ENCODE data around the gene HTR1D. TPM values are rescaled to one million over a fixed set of nuclear protein-coding genes. Genes with fewer than 3 reads are reported as not detected.
"Not testable (repeated sequence)": the region's sequence is repeated elsewhere in the genome, so short reads cannot be mapped to it uniquely, and the experiment has no call there.

Gene HTR1D, protein sequence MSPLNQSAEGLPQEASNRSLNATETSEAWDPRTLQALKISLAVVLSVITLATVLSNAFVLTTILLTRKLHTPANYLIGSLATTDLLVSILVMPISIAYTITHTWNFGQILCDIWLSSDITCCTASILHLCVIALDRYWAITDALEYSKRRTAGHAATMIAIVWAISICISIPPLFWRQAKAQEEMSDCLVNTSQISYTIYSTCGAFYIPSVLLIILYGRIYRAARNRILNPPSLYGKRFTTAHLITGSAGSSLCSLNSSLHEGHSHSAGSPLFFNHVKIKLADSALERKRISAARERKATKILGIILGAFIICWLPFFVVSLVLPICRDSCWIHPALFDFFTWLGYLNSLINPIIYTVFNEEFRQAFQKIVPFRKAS
- polyA plus RNA-seq (2013, experiment 1 of 2): 0.07 TPM
- polyA plus RNA-seq (2013, experiment 2 of 2): 0.07 TPM

DNA sequence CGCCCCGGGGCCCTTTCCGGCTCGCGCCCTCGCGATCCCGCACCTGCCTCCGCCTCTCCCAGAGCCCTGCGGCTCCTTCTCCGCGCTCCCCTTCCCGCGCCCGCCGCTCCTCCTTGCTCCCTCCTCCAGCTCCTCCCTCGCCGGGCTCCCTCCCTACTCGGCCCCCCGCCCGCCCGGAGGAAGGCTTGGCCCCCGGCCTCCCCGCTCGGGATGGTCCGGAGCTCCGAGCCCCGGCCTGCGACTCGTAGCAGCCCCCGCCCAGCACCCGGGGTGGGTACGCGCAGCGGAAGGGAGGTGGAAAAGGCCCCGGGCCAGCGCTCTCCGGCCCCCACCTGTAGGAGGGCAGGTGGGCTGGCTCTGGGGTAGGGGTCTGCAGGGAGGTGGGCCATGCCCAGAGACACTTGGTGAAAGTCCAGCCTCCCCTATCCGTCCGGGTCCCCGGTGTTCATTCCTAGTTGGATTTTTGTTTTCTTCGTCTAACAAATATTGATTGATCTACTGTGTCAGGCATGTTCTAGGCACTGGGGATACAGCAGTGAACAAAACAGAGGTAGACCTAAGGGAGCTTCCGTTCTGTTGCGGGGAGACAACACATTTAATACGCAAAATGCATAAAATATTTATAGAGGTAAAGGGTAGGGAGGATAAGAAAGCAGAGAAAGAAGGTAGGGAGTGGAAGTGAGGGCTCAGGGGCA lies at the start of gene HTR1D:
HTR1D (minus strand) TSS at position 82 of the 695 bp plus-strand sequence. CDS start 23,283 bp downstream, outside the sequence.
- peak within 1 kb of the TSS; percentile 49 for H3K56ac ChIP-seq (ENCODE audit: low read length)
- DNase-seq: peak; percentile 60

DNA sequence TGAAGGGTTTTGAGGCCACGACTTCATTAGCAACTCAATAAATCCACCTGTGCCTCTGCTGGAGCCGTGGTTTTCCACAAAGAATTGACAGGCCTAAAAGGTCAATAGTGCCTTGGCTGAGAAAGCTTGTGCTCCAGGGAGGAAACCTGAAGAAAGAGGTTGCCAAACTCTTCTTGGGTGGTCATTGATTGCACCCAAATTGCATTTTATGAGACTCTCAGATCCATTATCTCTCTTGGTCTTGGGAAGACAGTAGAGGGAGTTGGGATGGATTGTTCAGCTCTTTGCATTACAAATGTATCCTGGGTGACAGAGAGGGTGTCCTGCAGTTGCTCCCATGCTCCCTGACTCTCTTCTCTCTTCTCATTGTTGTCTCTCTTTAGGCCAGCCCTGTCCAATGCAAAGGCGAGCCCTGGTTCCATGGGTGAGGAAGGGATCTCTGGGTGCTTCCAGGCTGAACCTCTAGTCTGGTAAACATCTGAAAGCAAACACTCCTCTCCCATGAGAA lies 46.1 kb upstream of the HTR1D start:
- Histone ChIP-seq H4K8ac (ENCODE audit: low read depth, low read length) (no peak overlapping the region), H3K79me1 (ENCODE audit: low read length) (no peaks in the 10 kb centered on the region), H3K23ac (ENCODE audit: low read length) (peak overlapping the region; percentile 4), H3K27ac (ENCODE audit: low read depth, low read length) (no peak overlapping the region), H3K56ac (ENCODE audit: low read length) (no peak overlapping the region), H3K4me3 (ENCODE audit: low read length) (no peak overlapping the region), H2BK15ac (replicated peaks; ENCODE audit: low read depth) (no peak overlapping the region), H4K5ac (ENCODE audit: low read length) (no peak overlapping the region), H3K18ac (ENCODE audit: low read length) (no peak overlapping the region), H3K4ac (ENCODE audit: low read depth, low read length) (no peak overlapping the region), H2AK5ac (ENCODE audit: low read length) (no peak overlapping the region), H3K9ac (ENCODE audit: low read length) (no peak overlapping the region), H3K79me2 (ENCODE audit: control insufficient read depth, insufficient read depth, low read length) (no peaks in the 10 kb centered on the region), H3K4me1 (ENCODE audit: control insufficient read depth, low read depth, low read length) (no peaks in the 10 kb centered on the region), H3K4me2 (ENCODE audit: low read length) (no peak overlapping the region), H2BK5ac (ENCODE audit: low read length) (no peak overlapping the region), H2BK120ac (ENCODE audit: low read depth, low read length) (no peak overlapping the region), H3K27me3 (ENCODE audit: insufficient read depth, low read length, poor library complexity) (no peaks in the 10 kb centered on the region), H3K36me3 (ENCODE audit: control insufficient read depth, insufficient read depth, low read length) (no peaks in the 10 kb centered on the region)
- WGBS (ENCODE audit: extremely low coverage, insufficient coverage, low lambda C conversion rate): no CpG with 5 or more reads among the region's 3 CpGs
- DNase-seq: no peak

More for the DNA sequence above, at the start of gene HTR1D:
- Histone ChIP-seq H3K4me1 (ENCODE audit: control insufficient read depth, low read depth, low read length) (no peaks in the 10 kb centered on the region), H3K79me1 (ENCODE audit: low read length) (no peaks in the 10 kb centered on the region), H3K23ac (ENCODE audit: low read length) (no peak within 1 kb of the TSS), H3K36me3 (ENCODE audit: control insufficient read depth, insufficient read depth, low read length) (no peaks in the 10 kb centered on the region), H2AK5ac (ENCODE audit: low read length) (no peak within 1 kb of the TSS), H3K18ac (ENCODE audit: low read length) (peak within 1 kb of the TSS; percentile 34), H4K8ac (ENCODE audit: low read depth, low read length) (no peak within 1 kb of the TSS), H4K5ac (ENCODE audit: low read length) (no peak within 1 kb of the TSS), H3K27ac (ENCODE audit: low read depth, low read length) (no peak within 1 kb of the TSS), H3K4me2 (ENCODE audit: low read length) (peak within 1 kb of the TSS; percentile 78), H2BK120ac (ENCODE audit: low read depth, low read length) (no peak within 1 kb of the TSS), H3K4ac (ENCODE audit: low read depth, low read length) (no peak within 1 kb of the TSS), H3K9ac (ENCODE audit: low read length) (peak within 1 kb of the TSS; percentile 27), H3K79me2 (ENCODE audit: control insufficient read depth, insufficient read depth, low read length) (no peaks in the 10 kb centered on the region), H2BK5ac (ENCODE audit: low read length) (no peak within 1 kb of the TSS), H2BK15ac (replicated peaks; ENCODE audit: low read depth) (no peak within 1 kb of the TSS), H3K27me3 (ENCODE audit: insufficient read depth, low read length, poor library complexity) (peaks cover 6% of the 10 kb centered on the region), H3K4me3 (ENCODE audit: low read length) (peak within 1 kb of the TSS; percentile 45)
- WGBS (ENCODE audit: extremely low coverage, insufficient coverage, low lambda C conversion rate): no CpG with 5 or more reads among the region's 45 CpGs

DNA sequence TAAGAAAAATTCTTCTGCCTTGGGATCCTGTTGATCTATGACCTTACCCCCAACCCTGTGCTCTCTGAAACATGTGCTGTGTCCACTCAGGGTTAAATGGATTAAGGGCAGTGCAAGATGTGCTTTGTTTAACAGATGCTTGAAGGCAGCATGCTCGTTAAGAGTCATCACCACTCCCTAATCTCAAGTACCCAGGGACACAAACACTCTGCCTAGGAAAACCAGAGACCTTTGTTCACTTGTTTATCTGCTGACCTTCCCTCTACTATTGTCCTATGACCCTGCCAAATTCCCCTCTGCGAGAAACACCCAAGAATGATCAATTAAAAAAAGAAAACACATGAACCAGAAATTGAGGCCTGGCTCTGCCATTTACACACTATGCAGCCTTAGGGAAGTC lies 40.8 kb upstream of the HTR1D start:
- no CpG with 5 or more reads among the region's 2 CpGs for WGBS (ENCODE audit: extremely low coverage, insufficient coverage, low lambda C conversion rate)
- H3K4me1 ChIP-seq (ENCODE audit: control insufficient read depth, low read depth, low read length); H3K27me3 ChIP-seq (ENCODE audit: insufficient read depth, low read length, poor library complexity); H2BK120ac ChIP-seq (ENCODE audit: low read depth, low read length); H3K36me3 ChIP-seq (ENCODE audit: control insufficient read depth, insufficient read depth, low read length); H3K23ac ChIP-seq (ENCODE audit: low read length); H3K4ac ChIP-seq (ENCODE audit: low read depth, low read length); H4K8ac ChIP-seq (ENCODE audit: low read depth, low read length); H3K27ac ChIP-seq (ENCODE audit: low read depth, low read length); H3K4me2 ChIP-seq (ENCODE audit: low read length); H4K5ac ChIP-seq (ENCODE audit: low read length); H3K9ac ChIP-seq (ENCODE audit: low read length); H3K79me1 ChIP-seq (ENCODE audit: low read length); H3K79me2 ChIP-seq (ENCODE audit: control insufficient read depth, insufficient read depth, low read length); H3K4me3 ChIP-seq (ENCODE audit: low read length); H3K18ac ChIP-seq (ENCODE audit: low read length); H2BK15ac ChIP-seq (replicated peaks; ENCODE audit: low read depth); DNase-seq; H3K56ac ChIP-seq (ENCODE audit: low read length); H2BK5ac ChIP-seq (ENCODE audit: low read length); H2AK5ac ChIP-seq (ENCODE audit: low read length): not testable (repeated sequence)

DNA sequence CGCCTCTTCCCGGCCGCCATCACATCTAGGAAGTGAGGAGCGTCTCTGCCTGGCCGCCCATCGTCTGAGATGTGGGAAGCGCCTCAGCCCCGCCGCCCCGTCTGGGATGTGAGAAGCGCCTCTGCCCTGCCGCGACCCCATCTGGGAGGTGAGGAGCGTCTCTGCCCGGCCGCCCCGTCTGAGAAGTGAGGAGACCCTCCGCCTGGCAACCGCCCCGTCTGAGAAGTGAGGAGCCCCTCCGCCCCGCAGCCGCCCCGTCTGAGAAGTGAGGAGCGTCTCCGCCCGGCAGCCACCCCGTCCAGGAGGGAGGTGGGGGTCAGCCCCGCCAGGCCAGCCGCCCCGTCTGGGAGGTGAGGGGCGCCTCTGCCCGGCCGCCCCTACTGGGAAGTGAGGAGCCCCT lies 40.1 kb upstream of the HTR1D start:
- H3K4ac ChIP-seq (ENCODE audit: low read depth, low read length); H3K4me3 ChIP-seq (ENCODE audit: low read length): not testable (repeated sequence)

DNA sequence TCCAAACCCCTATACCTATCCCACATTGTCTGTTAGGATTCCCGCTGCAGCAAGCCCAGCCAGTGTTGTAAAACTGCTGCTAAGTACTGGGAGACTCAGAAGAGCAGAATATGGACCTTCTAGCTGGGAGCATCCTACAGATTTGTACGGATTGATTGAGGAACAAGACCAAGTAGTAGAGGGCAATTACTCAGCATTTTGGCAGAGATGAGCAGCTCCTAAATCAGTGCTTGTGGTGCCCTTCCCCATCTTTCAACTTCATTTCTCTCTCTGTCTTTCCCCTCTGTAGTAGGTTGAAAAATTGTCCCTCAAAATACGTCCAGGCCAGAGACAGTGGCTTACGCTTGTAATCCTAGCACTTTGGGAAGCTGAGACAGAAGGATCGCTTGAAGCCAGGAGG lies 37.3 kb upstream of the HTR1D start:
- Histone ChIP-seq H2BK120ac (ENCODE audit: low read depth, low read length) (no peak overlapping the region), H3K36me3 (ENCODE audit: control insufficient read depth, insufficient read depth, low read length) (no peaks in the 10 kb centered on the region), H3K4ac (ENCODE audit: low read depth, low read length) (no peak overlapping the region), H3K27me3 (ENCODE audit: insufficient read depth, low read length, poor library complexity) (no peaks in the 10 kb centered on the region), H2BK5ac (ENCODE audit: low read length) (no peak overlapping the region), H3K4me3 (ENCODE audit: low read length) (no peak overlapping the region), H3K9ac (ENCODE audit: low read length) (no peak overlapping the region), H3K4me1 (ENCODE audit: control insufficient read depth, low read depth, low read length) (no peaks in the 10 kb centered on the region), H3K79me1 (ENCODE audit: low read length) (no peaks in the 10 kb centered on the region), H4K8ac (ENCODE audit: low read depth, low read length) (no peak overlapping the region), H2AK5ac (ENCODE audit: low read length) (no peak overlapping the region), H2BK15ac (replicated peaks; ENCODE audit: low read depth) (no peak overlapping the region), H3K56ac (ENCODE audit: low read length) (no peak overlapping the region), H4K5ac (ENCODE audit: low read length) (no peak overlapping the region), H3K27ac (ENCODE audit: low read depth, low read length) (no peak overlapping the region), H3K4me2 (ENCODE audit: low read length) (no peak overlapping the region), H3K23ac (ENCODE audit: low read length) (no peak overlapping the region), H3K79me2 (ENCODE audit: control insufficient read depth, insufficient read depth, low read length) (no peaks in the 10 kb centered on the region), H3K18ac (ENCODE audit: low read length) (no peak overlapping the region)
- DNase-seq: no peak
- WGBS (ENCODE audit: extremely low coverage, insufficient coverage, low lambda C conversion rate): no CpG with 5 or more reads among the region's 5 CpGs

More for the DNA sequence above, 40.1 kb upstream of the HTR1D start:
- not testable (repeated sequence) for H2AK5ac ChIP-seq (ENCODE audit: low read length); H3K4me1 ChIP-seq (ENCODE audit: control insufficient read depth, low read depth, low read length); H3K4me2 ChIP-seq (ENCODE audit: low read length); H2BK15ac ChIP-seq (replicated peaks; ENCODE audit: low read depth); H2BK120ac ChIP-seq (ENCODE audit: low read depth, low read length); H3K23ac ChIP-seq (ENCODE audit: low read length); H3K27ac ChIP-seq (ENCODE audit: low read depth, low read length); H4K8ac ChIP-seq (ENCODE audit: low read depth, low read length); H3K79me1 ChIP-seq (ENCODE audit: low read length); H3K27me3 ChIP-seq (ENCODE audit: insufficient read depth, low read length, poor library complexity); H3K79me2 ChIP-seq (ENCODE audit: control insufficient read depth, insufficient read depth, low read length); H3K36me3 ChIP-seq (ENCODE audit: control insufficient read depth, insufficient read depth, low read length); H3K9ac ChIP-seq (ENCODE audit: low read length); H3K18ac ChIP-seq (ENCODE audit: low read length); H2BK5ac ChIP-seq (ENCODE audit: low read length); DNase-seq; H3K56ac ChIP-seq (ENCODE audit: low read length); H4K5ac ChIP-seq (ENCODE audit: low read length)
- no CpG with 5 or more reads among the region's 34 CpGs for WGBS (ENCODE audit: extremely low coverage, insufficient coverage, low lambda C conversion rate)

Measured in mesendoderm (in vitro differentiated cells).